ENCODE measurements around the gene PLEKHA8.

PLEKHA8 gene

DNA sequence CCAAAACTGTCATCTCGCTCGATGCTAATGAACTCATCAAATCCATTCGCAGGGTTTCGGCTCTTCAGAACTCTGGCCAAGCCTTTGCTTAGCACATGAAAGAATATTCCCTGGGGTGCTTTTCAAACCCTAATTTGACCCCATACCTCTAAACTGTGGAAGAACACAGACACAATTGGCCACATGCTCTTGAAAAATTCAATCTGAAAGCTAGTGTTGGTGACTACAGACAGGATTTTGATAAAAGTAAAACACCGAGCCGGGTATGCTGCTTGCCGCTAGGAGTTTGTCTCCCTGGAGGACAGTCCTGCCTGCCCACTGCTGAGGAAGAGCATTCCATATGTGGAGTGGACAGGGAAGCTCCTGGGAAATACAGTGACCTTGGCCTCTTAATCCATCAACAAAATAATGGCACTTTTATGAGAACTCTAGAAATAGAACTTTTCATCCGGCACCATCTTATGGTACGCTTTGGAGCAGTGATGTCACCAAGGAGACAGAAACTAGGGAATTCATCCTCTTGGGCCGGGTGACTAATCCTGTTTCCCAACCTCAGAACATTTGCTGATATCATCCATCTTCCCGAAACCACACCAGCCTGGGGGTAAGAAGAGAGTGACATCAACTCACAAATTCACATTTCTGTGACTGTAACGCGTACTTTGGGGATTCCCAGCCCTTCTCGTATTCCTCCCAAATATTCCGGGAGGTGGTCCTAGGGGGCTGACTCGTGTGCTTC is 140.8 kb downstream of the PLEKHA8 start:
- H3K9me3 ChIP-seq (ENCODE audit: control insufficient read depth, low read length) = no peaks in the 10 kb centered on the region
- H3K36me3 ChIP-seq (ENCODE audit: control insufficient read depth, insufficient read depth, low read length) = no peaks in the 10 kb centered on the region
- H3K4me1 ChIP-seq (ENCODE audit: control insufficient read depth, insufficient read depth, low read length, poor library complexity, severe bottlenecking) = no peaks in the 10 kb centered on the region
- H3K27ac ChIP-seq (ENCODE audit: low read depth, low read length, severe bottlenecking) = no peak overlapping the region
- WGBS, 2 experiments (ENCODE audit: insufficient coverage in 2 of 2) = 48 to 64% methylated on average over 13 to 15 of the region's 16 CpGs
- no peak overlapping the region for H3K4me3 ChIP-seq (ENCODE audit: extremely low read depth, insufficient read depth, low read length, poor library complexity, severe bottlenecking)

DNA sequence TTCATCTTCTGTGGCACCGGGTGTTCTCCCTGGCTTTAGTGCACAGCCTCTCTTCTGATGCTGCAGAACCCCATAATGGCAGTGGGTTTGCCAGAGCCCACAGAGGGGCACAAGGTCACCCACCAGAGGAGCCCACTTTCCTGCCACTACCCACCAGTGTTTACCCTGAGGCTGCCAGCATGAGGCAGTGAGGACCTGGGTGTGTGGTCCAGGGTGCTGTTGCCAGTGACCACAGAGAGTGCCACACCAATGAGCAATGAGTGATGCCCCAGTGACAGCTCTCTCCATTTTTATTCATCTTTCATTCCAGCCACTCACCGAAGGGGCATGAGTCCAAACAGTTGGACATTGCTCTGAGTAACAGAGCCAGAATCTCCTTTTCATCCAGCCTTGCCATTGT is 141.4 kb downstream of the PLEKHA8 start:
- Histone ChIP-seq H3K4me1 (ENCODE audit: control insufficient read depth, insufficient read depth, low read length, poor library complexity, severe bottlenecking) (no peaks in the 10 kb centered on the region), H3K27ac (ENCODE audit: low read depth, low read length, severe bottlenecking) (no peak overlapping the region), H3K4me3 (ENCODE audit: extremely low read depth, insufficient read depth, low read length, poor library complexity, severe bottlenecking) (no peak overlapping the region), H3K9me3 (ENCODE audit: control insufficient read depth, low read length) (no peaks in the 10 kb centered on the region), H3K36me3 (ENCODE audit: control insufficient read depth, insufficient read depth, low read length) (no peaks in the 10 kb centered on the region)
- WGBS, 2 experiments (ENCODE audit: insufficient coverage in 2 of 2) = 80 to 94% methylated on average over 2 of the region's 2 CpGs

DNA sequence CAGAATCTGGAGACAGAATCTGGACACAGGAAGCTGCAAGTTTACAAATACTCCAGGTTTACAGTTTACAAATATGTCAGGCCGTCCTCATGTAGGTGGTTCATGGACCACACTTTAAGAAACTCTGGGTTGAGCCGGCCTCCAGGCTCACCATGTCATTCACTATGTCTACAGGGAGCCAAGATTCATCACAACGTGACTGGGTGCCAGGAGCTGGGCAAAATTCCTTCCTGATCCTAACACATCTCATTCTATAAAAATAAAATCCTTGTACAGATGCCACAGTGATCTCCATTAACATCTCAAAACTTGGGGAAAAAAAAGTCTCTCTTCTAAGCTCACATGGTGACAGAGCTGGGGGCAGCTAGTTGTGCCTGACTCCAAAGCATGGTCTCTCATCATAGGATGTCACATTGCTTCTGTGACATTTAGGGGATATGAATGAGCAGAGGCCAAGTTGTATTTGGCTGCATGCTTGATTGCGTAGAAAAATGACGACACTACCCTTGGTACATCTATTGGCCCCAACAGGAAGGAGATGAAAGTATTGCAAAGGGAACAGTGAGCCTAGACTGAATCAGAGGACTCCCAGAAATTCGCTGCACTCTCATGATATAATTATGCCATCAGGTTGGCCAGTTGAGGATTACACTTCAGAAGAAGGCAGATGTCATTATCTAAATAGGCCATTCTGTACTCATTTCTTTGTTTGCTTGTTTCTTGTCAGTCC is 142.4 kb downstream of the PLEKHA8 start:
- no peaks in the 10 kb centered on the region for H3K9me3 ChIP-seq (ENCODE audit: control insufficient read depth, low read length)
- WGBS, 2 experiments (ENCODE audit: insufficient coverage in 2 of 2) = 91 to 96% methylated on average over 5 to 6 of the region's 6 CpGs
- no peaks in the 10 kb centered on the region for H3K36me3 ChIP-seq (ENCODE audit: control insufficient read depth, insufficient read depth, low read length)
- peaks cover 3% of the 10 kb centered on the region for H3K4me1 ChIP-seq (ENCODE audit: control insufficient read depth, insufficient read depth, low read length, poor library complexity, severe bottlenecking)
- H3K27ac ChIP-seq (ENCODE audit: low read depth, low read length, severe bottlenecking) = no peak overlapping the region
- no peak overlapping the region for H3K4me3 ChIP-seq (ENCODE audit: extremely low read depth, insufficient read depth, low read length, poor library complexity, severe bottlenecking)

DNA sequence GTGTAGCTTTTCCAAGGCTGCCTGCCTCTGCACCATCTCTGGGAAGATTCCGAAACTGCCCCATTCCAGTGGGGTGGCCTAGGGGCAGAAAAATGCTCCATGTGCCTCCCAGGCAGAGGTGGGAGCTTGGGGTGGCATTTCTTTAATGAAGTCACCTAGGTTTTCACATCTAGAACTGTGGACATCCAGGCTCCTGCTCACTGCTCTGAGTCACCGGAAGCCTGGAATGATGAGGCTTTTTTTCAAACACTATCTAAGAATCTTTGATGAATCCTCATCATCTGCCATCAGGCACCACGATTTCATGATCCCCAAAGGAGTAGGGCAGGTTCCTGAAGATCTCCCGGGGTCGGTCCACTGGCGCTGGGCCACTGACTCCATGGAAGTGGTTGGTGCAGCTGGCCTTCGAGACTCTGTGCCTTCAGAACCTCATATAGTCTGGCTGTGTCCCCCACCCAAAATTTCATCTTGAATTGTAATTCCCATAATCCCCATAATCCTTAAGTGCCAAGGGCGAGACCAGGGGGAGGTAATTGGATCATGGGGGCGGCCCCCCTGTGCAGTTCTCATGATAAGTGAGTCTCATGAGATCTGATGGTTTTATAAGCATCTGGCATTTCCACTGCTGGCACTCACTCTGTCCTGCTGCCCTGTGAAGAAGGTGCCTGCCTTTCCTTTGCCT is 143.7 kb downstream of the PLEKHA8 start:
- H3K4me3 ChIP-seq (ENCODE audit: extremely low read depth, insufficient read depth, low read length, poor library complexity, severe bottlenecking) = no peak overlapping the region
- H3K9me3 ChIP-seq (ENCODE audit: control insufficient read depth, low read length) = no peaks in the 10 kb centered on the region
- WGBS, 2 experiments (ENCODE audit: insufficient coverage in 2 of 2) = 74 to 88% methylated on average over 5 to 9 of the region's 9 CpGs
- H3K27ac ChIP-seq (ENCODE audit: low read depth, low read length, severe bottlenecking) = no peak overlapping the region
- H3K36me3 ChIP-seq (ENCODE audit: control insufficient read depth, insufficient read depth, low read length) = no peaks in the 10 kb centered on the region
- peaks cover 3% of the 10 kb centered on the region for H3K4me1 ChIP-seq (ENCODE audit: control insufficient read depth, insufficient read depth, low read length, poor library complexity, severe bottlenecking)

DNA sequence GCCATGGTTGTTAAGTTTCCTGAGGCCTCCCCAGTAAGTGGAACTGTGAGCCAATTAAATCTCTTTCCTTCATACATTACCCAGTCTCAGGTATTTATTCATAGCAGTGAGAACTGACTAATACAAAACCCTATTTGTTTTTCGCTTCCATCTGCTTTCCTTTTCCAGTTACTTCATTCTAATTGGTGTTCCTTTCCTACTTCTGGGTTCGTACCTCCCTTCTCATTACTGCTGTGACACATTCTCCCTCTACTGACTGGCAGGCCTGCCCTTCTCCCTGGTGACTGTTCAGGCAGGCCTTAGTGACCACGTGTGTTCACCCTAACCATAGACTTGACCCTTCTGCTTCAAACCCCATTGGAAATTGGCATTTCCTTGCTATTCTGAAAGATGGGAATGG is 144.2 kb downstream of the PLEKHA8 start:
- no peak overlapping the region for H3K27ac ChIP-seq (ENCODE audit: low read depth, low read length, severe bottlenecking)
- WGBS, 2 experiments (ENCODE audit: insufficient coverage in 2 of 2) = 76 to 84% methylated on average over 2 of the region's 3 CpGs

DNA sequence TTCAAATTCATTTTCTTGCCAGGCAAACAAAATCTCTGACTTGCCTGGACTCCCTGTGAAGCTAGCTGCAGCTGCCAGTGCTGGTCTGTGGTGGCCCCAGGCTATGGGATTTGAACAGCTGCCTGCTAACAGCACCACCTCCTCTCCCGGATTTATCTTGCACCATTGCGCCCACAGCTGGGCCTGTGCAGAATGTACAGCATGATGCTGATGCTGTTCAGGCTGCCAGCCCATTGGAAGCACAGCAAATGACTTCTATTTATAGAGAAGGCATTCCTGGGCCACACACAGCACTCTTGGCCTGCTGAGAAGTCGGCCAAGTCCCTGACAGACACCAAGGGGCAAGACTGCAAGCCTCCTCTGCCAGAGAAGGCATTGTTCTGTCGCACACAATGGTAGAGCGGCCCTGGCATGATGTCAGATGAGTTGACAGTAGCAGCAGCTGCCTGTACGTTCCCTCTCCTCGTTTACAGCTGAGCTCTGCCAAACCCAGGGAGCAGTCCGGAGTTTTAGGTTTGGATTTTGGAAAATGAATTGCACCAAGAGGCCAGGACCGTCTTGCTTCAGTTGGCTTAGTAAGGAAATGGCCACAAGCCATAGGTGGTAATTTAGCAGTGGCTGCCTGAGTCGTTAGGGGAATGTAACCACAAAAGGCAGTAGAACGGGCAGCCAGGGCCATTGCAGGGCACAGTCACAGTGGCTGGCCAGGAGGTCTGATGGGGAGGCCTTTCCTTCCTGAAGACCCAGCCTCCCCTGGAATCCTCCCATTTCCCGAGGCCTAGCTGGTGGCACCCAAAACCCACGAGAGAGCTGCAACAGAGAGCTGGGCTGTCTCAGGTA is 145.1 kb downstream of the PLEKHA8 start:
- H3K36me3 ChIP-seq (ENCODE audit: control insufficient read depth, insufficient read depth, low read length) = no peaks in the 10 kb centered on the region
- peaks cover 3% of the 10 kb centered on the region for H3K4me1 ChIP-seq (ENCODE audit: control insufficient read depth, insufficient read depth, low read length, poor library complexity, severe bottlenecking)
- no peak overlapping the region for H3K27ac ChIP-seq (ENCODE audit: low read depth, low read length, severe bottlenecking)
- 70 to 83% methylated on average over 10 to 12 of the region's 13 CpGs for WGBS, 2 experiments (ENCODE audit: insufficient coverage in 2 of 2)
- no peaks in the 10 kb centered on the region for H3K9me3 ChIP-seq (ENCODE audit: control insufficient read depth, low read length)
- H3K4me3 ChIP-seq (ENCODE audit: extremely low read depth, insufficient read depth, low read length, poor library complexity, severe bottlenecking) = no peak overlapping the region

More for the DNA sequence above, 144.2 kb downstream of the PLEKHA8 start:
- Histone ChIP-seq H3K4me1 (ENCODE audit: control insufficient read depth, insufficient read depth, low read length, poor library complexity, severe bottlenecking) (peaks cover 3% of the 10 kb centered on the region), H3K9me3 (ENCODE audit: control insufficient read depth, low read length) (no peaks in the 10 kb centered on the region), H3K4me3 (ENCODE audit: extremely low read depth, insufficient read depth, low read length, poor library complexity, severe bottlenecking) (no peak overlapping the region), H3K36me3 (ENCODE audit: control insufficient read depth, insufficient read depth, low read length) (no peaks in the 10 kb centered on the region)

DNA sequence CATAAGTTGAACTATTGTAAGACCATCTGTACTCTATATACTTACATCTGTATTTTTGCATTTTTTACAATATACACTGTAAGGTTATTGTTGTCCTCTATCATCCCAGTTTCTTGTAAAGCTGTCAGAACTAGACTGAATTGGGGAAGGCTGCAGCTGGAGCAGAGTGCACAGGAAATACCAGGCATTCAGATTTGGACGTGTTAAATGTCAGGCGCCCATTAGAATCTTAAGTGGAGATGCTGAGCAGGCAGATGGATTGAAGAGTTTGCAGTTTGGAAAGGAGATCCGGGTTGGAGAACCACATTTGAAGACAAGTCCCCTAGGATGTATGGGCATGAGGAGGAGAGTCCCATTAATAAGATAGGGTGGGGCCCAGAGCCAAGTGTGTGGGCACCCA is 147.0 kb downstream of the PLEKHA8 start:
- H3K27ac ChIP-seq (ENCODE audit: low read depth, low read length, severe bottlenecking) = no peak overlapping the region
- no peaks in the 10 kb centered on the region for H3K9me3 ChIP-seq (ENCODE audit: control insufficient read depth, low read length)
- no peak overlapping the region for H3K4me3 ChIP-seq (ENCODE audit: extremely low read depth, insufficient read depth, low read length, poor library complexity, severe bottlenecking)
- 89 to 91% methylated on average over 3 of the region's 3 CpGs for whole genome bisulfite sequencing, 2 experiments (ENCODE audit: insufficient coverage in 2 of 2)
- no peaks in the 10 kb centered on the region for H3K36me3 ChIP-seq (ENCODE audit: control insufficient read depth, insufficient read depth, low read length)
- H3K4me1 ChIP-seq (ENCODE audit: control insufficient read depth, insufficient read depth, low read length, poor library complexity, severe bottlenecking) = peaks cover 3% of the 10 kb centered on the region

DNA sequence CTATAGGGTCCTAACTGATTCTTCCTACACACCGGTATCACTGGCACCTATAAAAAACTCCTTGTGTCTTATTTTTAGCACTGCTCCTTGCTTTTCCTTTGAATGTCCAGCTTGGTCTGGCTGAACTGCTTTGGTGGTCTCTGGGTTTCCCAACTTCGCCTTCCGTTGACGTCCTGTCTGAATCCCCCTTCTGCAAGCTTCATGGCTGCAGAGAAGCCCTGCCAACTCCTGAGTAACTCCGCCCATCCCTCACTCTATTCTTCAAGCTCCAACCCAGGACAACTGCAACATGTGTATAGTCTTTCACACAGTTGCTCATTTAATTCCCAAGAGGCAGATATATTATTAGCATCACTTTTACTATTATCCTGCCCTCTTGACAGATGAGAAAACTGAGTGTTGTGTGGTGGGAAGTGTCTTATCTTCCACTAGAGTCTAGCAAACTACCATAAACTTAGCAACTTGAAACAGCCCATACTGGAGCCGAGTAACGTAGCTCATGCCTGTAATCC is 147.5 kb downstream of the PLEKHA8 start:
- no peak overlapping the region for H3K4me3 ChIP-seq (ENCODE audit: extremely low read depth, insufficient read depth, low read length, poor library complexity, severe bottlenecking)
- H3K36me3 ChIP-seq (ENCODE audit: control insufficient read depth, insufficient read depth, low read length) = no peaks in the 10 kb centered on the region
- H3K27ac ChIP-seq (ENCODE audit: low read depth, low read length, severe bottlenecking) = no peak overlapping the region
- WGBS, 2 experiments (ENCODE audit: insufficient coverage in 2 of 2) = 94 to 95% methylated on average over 4 to 7 of the region's 7 CpGs
- H3K4me1 ChIP-seq (ENCODE audit: control insufficient read depth, insufficient read depth, low read length, poor library complexity, severe bottlenecking) = peaks cover 3% of the 10 kb centered on the region
- no peaks in the 10 kb centered on the region for H3K9me3 ChIP-seq (ENCODE audit: control insufficient read depth, low read length)

DNA sequence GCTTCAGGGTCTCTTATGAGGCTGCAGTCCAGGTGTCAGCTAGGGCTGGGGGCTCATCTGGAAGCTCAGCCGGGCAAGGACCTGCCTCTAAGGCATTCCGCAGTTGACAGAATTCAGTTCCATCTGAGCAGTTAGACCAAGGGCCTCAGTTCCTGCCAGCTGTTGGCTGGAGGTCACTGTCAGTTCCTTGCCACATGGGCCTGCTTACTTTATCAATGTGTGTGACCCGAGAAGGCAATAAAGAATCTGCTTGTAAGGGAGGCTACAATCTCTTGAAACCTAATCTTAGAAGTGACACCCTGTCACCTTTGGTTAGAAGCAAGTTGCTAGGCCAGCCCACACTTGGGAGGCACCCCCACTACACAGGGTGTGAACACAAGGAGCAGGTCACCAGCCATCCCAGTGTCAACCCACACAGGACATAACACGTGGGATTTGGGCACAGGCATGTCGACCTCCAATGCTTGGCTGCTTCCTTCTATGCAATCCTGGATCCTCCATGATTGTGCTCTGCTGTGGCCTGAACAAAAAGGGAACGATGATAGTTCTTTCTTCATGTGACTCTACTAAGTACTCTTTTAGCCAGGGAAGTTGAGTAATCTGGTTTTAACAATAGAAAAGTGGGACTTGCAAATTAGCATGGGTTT is 148.4 kb downstream of the PLEKHA8 start:
- H3K4me3 ChIP-seq (ENCODE audit: extremely low read depth, insufficient read depth, low read length, poor library complexity, severe bottlenecking) = no peak overlapping the region
- H3K4me1 ChIP-seq (ENCODE audit: control insufficient read depth, insufficient read depth, low read length, poor library complexity, severe bottlenecking) = peaks cover 3% of the 10 kb centered on the region
- H3K9me3 ChIP-seq (ENCODE audit: control insufficient read depth, low read length) = no peaks in the 10 kb centered on the region
- 86 to 94% methylated on average over 4 of the region's 6 CpGs for WGBS, 2 experiments (ENCODE audit: insufficient coverage in 2 of 2)
- H3K27ac ChIP-seq (ENCODE audit: low read depth, low read length, severe bottlenecking) = no peak overlapping the region
- H3K36me3 ChIP-seq (ENCODE audit: control insufficient read depth, insufficient read depth, low read length) = no peaks in the 10 kb centered on the region

DNA sequence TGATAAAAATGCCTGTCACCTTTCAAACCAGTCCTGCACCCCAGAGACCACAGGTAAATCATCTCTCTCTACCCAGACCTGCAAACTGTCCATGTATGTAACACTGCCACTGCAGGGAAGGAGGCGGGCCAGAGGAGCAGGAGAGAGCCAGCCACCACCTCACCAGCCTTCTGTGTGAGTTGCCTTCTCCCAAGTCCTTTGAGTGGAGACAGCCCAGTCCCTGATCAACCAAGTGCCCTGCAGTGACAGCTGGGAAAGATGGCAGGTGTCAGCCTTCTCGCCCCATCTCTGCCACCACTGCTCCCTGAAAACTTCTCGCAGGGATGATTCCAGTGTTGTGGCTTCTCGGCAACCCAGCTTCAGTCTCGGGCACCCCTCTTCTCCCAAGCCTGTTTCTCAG is 149.0 kb downstream of the PLEKHA8 start:
- no peaks in the 10 kb centered on the region for H3K36me3 ChIP-seq (ENCODE audit: control insufficient read depth, insufficient read depth, low read length)
- no peak overlapping the region for H3K27ac ChIP-seq (ENCODE audit: low read depth, low read length, severe bottlenecking)
- no peak overlapping the region for H3K4me3 ChIP-seq (ENCODE audit: extremely low read depth, insufficient read depth, low read length, poor library complexity, severe bottlenecking)
- 92 to 96% methylated on average over 4 to 5 of the region's 5 CpGs for WGBS, 2 experiments (ENCODE audit: insufficient coverage in 2 of 2)
- H3K9me3 ChIP-seq (ENCODE audit: control insufficient read depth, low read length) = no peaks in the 10 kb centered on the region
- H3K4me1 ChIP-seq (ENCODE audit: control insufficient read depth, insufficient read depth, low read length, poor library complexity, severe bottlenecking) = peaks cover 3% of the 10 kb centered on the region
